ENCODE data around the gene QSOX2. TPM values are rescaled to one million over a fixed set of nuclear protein-coding genes. Genes with fewer than 3 reads are reported as not detected.

QSOX2 gene
- total RNA-seq, 1 donor from 2014 or later, result 14.0 TPM

GRCh38 chr9:136171801-136172411 lies 73.7 kb downstream of the QSOX2 start:
- Mint-ChIP-seq H3K4me1 (ENCODE audit: unreplicated experiment) (no peaks in the 10 kb centered on the region), H3K36me3 (ENCODE audit: low read depth, unreplicated experiment) (no peaks in the 10 kb centered on the region), H3K27ac (ENCODE audit: unreplicated experiment) (no peak overlapping the region), H3K4me3 (ENCODE audit: unreplicated experiment) (no peak overlapping the region), H3K27me3 (ENCODE audit: unreplicated experiment) (peaks cover 4% of the 10 kb centered on the region), H3K9me3 (ENCODE audit: unreplicated experiment) (no peaks in the 10 kb centered on the region)
- TF ChIP-seq CTCF (IDR thresholded peaks at IDR 0.05; ENCODE audit: unreplicated experiment), result no peak
- DNase-seq (ENCODE audit: low spot score), result no peak

DNA sequence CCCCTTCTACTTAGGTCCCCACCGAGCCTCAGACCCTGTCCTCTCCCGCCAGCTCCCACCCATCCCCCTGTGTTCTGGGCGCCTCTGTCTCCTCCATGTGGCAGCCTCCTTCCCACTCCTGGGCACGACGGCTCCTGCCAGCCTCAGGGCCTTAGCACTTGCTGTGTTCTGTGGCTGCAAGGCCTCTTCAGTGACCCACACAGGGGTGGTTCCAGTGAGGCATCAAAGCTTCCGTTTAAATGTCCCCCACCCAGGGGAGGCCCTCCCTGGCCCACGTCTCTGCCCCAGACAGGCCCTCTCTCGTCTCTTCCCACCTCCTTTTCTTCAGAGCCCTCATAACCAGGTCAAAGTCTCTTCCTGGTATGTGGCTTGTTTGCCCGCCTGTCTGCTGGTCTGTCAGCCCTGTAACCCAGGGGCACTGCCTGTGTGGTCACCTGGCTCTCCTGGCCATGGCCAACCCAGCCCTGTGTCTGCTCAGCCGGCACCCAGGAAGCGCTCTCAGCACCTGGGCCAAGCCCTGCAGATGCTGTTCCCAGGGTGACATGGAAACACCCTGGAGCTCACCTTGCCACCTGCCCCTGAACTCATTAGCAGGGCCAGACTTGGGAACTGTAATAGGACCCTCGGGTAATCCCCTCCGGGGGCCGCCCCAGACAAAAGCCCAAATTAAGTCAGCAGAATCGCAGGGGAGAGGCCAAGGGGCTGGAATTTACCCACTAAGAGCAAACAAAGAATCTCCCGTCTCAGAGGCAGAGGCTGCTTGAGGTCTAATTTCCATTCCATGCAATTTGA lies 74.4 kb downstream of the QSOX2 start:
- no peaks in the 10 kb centered on the region for H3K36me3 Mint-ChIP-seq (ENCODE audit: low read depth, unreplicated experiment)
- no peak for TF ChIP-seq CTCF (IDR thresholded peaks at IDR 0.05; ENCODE audit: unreplicated experiment)
- H3K4me3 Mint-ChIP-seq (ENCODE audit: unreplicated experiment), result no peak overlapping the region
- peaks cover 4% of the 10 kb centered on the region for H3K27me3 Mint-ChIP-seq (ENCODE audit: unreplicated experiment)
- H3K4me1 Mint-ChIP-seq (ENCODE audit: unreplicated experiment), result no peaks in the 10 kb centered on the region
- no peak for DNase-seq (ENCODE audit: low spot score)
- no peaks in the 10 kb centered on the region for H3K9me3 Mint-ChIP-seq (ENCODE audit: unreplicated experiment)
- no peak overlapping the region for H3K27ac Mint-ChIP-seq (ENCODE audit: unreplicated experiment)

DNA sequence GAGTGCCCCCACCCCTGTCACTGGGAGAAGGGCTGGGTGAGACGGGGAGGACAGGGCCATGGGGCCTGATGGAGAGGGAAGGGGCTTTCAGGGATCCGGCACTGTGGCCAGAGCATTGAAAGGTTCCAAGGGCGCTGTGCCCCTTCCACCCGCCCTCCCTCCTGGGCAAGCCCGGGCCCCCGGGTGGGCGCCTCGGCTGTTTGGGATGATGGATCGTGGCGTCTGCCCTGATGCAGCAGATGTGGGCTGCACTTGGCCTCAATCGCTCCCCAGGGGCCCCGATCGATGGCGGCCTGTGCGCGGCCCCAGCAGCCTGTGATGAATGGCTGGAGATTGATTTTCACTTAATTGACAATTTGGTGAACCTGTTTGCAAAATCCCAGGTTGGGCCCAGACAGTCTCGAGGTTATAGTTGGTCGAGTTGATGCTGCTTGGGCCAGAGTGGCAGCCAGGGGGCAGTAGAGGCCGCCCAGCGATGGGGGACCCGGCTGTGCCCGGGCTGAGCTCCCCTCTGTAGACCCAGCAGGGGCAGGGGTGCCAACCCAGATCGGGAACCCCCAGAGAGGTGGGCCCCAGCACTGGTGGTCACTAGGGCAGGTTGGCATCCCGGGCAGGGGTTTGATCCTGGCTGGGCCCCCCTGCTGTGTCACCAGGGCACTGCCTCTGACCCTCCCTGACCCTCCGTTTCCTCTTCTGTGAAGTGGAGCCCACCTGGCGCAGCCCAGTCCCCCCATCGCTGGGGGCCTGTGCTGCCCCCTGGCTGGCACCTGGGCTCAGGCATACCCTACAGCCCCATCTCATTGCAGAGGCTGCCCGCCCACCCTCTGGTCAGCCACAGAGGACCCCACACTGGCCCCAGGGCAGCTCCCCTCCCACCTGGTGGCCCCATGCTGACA lies 75.4 kb downstream of the QSOX2 start:
- DNase-seq (ENCODE audit: low spot score), result peak; percentile 71
- Mint-ChIP-seq H3K9me3 (ENCODE audit: unreplicated experiment) (no peaks in the 10 kb centered on the region), H3K27me3 (ENCODE audit: unreplicated experiment) (peaks cover 4% of the 10 kb centered on the region), H3K27ac (ENCODE audit: unreplicated experiment) (no peak overlapping the region), H3K4me3 (ENCODE audit: unreplicated experiment) (no peak overlapping the region), H3K4me1 (ENCODE audit: unreplicated experiment) (no peaks in the 10 kb centered on the region), H3K36me3 (ENCODE audit: low read depth, unreplicated experiment) (no peaks in the 10 kb centered on the region)
- TF ChIP-seq CTCF (IDR thresholded peaks at IDR 0.05; ENCODE audit: unreplicated experiment), result peak; percentile 71

- no peaks in the 10 kb centered on the region for H3K36me3 Mint-ChIP-seq (ENCODE audit: low read depth, unreplicated experiment)
- peaks cover 4% of the 10 kb centered on the region for H3K27me3 Mint-ChIP-seq (ENCODE audit: unreplicated experiment)
- H3K27ac Mint-ChIP-seq (ENCODE audit: unreplicated experiment), result no peak overlapping the region
- DNase-seq (ENCODE audit: low spot score), result no peak
- no peak overlapping the region for H3K4me3 Mint-ChIP-seq (ENCODE audit: unreplicated experiment)
- H3K4me1 Mint-ChIP-seq (ENCODE audit: unreplicated experiment), result no peaks in the 10 kb centered on the region
- TF ChIP-seq CTCF (IDR thresholded peaks at IDR 0.05; ENCODE audit: unreplicated experiment), result no peak
- no peaks in the 10 kb centered on the region for H3K9me3 Mint-ChIP-seq (ENCODE audit: unreplicated experiment)
Observed at GRCh38 chr9:136169495-136169894, 76.1 kb downstream of the QSOX2 start.
